Peyer's patch (tissue), 4 donors: ENCODE measurements around the gene RAET1G. TPM values are rescaled to one million over a fixed set of nuclear protein-coding genes. Genes with fewer than 3 reads are reported as not detected.
"Not testable (repeated sequence)": the region's sequence is repeated elsewhere in the genome, so short reads cannot be mapped to it uniquely, and the experiment has no call there.

ENCODE experiments used
- DNase-seq, 3 donors: peaks; one replicate each; pipeline ENCODE4 v3.0.0-alpha.2; 2017 to 2019
- H3K27ac ChIP-seq, 4 donors: fragments of 200-600 bp; sonication (generic); one replicate each; pipeline ENCODE4 v1.5.1; 2016 to 2019
- H3K27me3 ChIP-seq, 2 donors: fragments of 200-600 bp; sonication (generic); one replicate each; pipeline ENCODE4 v1.5.1; 2019
- H3K36me3 ChIP-seq, 3 donors: fragments of 200-600 bp; sonication (generic); one replicate each; pipeline ENCODE4 v1.5.1; 2016 to 2019
- H3K4me1 ChIP-seq, 4 donors: fragments of 200-600 bp; sonication (generic); one replicate each; pipeline ENCODE4 v1.5.1; 2016 to 2019
- H3K4me3 ChIP-seq, 4 donors: fragments of 200-600 bp; sonication (generic); 1 replicate in 3 of 4; 2 replicates in 1 of 4; pipeline ENCODE4 v1.5.1; 2016 to 2019; ENCODE audit warnings: mild to moderate bottlenecking in 1 of 4
- H3K9me3 ChIP-seq, 4 donors: fragments of 200-600 bp; sonication (generic); one replicate each; pipeline ENCODE4 v1.5.1; 2016 to 2019; ENCODE audit warnings: mild to moderate bottlenecking in 1 of 4
- POLR2A ChIP-seq, 2 donors: fragments of 450-650 bp; IDR thresholded peaks; one replicate each; pipeline ENCODE4 v1.5.1; 2017; ENCODE audit warnings: antibody characterized with exemption in 2 of 2, mild to moderate bottlenecking in 2 of 2, moderate library complexity in 2 of 2
- total RNA-seq, 4 donors: library from RNA; depleted of rRNA; stranded (reverse); fragments of >200 nt; gene quantifications; one replicate each; pipeline ENCODE4 v1.1.0, GENCODE V29; 2016
- TF ChIP-seq, protein P1 (sequence below), 6 experiments: fragments of 450-650 bp in 4 of 6; fragments of 200-600 bp in 2 of 6; sonication (generic) in 1 of 6; IDR thresholded peaks; one replicate each; pipeline ENCODE4 v1.5.1; 2017 to 2019; ENCODE audit warnings: antibody characterized with exemption in 6 of 6, mild to moderate bottlenecking in 3 of 6, moderate library complexity in 1 of 6

RAET1G gene
- total RNA-seq, 4 donors from 2014 or later, result not detected

DNA sequence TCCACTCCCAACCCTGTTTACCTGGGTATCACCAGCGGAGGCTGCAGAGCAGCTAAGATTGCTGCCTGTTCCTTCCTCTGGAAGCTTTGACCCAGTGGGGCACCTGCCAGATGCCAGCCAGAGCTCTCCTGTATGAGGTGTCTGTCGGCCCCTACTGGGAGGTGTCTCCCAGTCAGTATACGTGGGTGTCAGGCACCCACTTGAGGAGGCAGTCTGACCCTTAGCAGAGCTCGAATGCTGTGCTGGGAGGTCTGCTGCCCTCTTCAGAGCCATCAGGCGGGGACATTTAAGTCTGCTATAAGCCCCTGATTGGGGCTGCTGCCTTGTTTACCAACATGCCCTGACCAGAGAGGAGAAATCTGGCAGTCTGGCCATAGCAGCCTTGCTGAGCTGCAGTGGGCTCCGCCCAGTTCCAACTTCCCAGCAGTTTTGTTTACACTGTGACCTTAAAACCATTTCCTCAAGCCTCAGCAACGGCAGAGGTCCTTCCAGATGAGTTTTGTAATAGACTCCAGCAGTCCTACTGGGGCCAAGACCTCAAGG lies 27.8 kb downstream of the RAET1G start:
- TF ChIP-seq POLR2A (IDR thresholded peaks at IDR 0.05), result no peak
- peak overlapping the region; percentile 13 to 66 (median 51) for H3K27ac ChIP-seq
- peaks cover 0 to 31% (median 4%) of the 10 kb centered on the region in 4 donors for H3K4me1 ChIP-seq
- H3K4me3 ChIP-seq, result no peak overlapping the region
- DNase-seq, result peak in 1 of 3 donors; percentile 65
- no peaks in the 10 kb centered on the region for H3K9me3 ChIP-seq
- no peaks in the 10 kb centered on the region for H3K36me3 ChIP-seq
- no peaks in the 10 kb centered on the region for H3K27me3 ChIP-seq

DNA sequence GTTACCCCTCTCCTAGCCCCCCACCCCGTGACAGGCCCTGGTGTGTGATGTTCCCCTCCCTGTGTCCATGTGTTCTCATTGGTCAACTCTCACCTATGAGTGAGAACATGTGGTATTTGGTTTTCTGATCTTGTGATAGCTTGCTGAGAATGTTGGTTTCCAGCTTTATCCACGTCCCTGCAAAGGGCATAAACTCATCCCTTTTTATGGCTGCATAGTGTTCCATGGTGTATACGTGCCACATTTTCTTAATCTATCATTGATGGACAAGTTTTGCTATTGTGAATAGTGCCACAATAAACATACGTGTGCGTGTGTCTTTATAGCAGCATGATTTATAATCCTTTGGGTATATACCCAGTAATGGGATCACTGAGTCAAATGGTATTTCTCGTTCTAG lies 31.1 kb downstream of the RAET1G start:
- H3K4me1 ChIP-seq, result peaks cover 0 to 21% (median 3%) of the 10 kb centered on the region in 4 donors
- H3K9me3 ChIP-seq, H3K27ac ChIP-seq, H3K36me3 ChIP-seq, H3K27me3 ChIP-seq, DNase-seq, H3K4me3 ChIP-seq: not testable (repeated sequence)

DNA sequence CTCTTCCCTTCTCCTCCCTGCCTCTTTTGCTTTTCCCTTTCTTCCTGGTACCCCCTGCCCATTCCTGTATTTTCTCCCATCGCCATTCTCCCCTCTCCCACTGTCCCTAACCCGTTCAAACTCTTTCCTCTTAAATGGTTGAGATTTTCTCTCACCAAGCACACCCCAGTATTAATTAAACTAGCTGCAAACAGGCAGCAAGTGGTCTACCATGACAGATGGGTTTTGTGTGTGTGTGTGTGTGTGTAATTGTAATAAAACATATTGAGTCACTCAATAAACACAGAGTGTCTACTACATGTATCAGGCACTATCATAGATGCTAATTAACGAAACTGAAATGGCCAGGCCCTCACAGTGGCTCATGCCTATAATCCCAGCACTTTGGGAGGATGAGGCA lies 31.7 kb downstream of the RAET1G start:
- no peaks in the 10 kb centered on the region for H3K36me3 ChIP-seq
- peaks cover 0 to 15% (median 2%) of the 10 kb centered on the region in 4 donors for H3K4me1 ChIP-seq
- H3K27me3 ChIP-seq, result no peaks in the 10 kb centered on the region
- DNase-seq, result no peak
- TF ChIP-seq POLR2A (IDR thresholded peaks at IDR 0.05), result no peak
- TF ChIP-seq, protein P1, sequence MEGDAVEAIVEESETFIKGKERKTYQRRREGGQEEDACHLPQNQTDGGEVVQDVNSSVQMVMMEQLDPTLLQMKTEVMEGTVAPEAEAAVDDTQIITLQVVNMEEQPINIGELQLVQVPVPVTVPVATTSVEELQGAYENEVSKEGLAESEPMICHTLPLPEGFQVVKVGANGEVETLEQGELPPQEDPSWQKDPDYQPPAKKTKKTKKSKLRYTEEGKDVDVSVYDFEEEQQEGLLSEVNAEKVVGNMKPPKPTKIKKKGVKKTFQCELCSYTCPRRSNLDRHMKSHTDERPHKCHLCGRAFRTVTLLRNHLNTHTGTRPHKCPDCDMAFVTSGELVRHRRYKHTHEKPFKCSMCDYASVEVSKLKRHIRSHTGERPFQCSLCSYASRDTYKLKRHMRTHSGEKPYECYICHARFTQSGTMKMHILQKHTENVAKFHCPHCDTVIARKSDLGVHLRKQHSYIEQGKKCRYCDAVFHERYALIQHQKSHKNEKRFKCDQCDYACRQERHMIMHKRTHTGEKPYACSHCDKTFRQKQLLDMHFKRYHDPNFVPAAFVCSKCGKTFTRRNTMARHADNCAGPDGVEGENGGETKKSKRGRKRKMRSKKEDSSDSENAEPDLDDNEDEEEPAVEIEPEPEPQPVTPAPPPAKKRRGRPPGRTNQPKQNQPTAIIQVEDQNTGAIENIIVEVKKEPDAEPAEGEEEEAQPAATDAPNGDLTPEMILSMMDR (IDR thresholded peaks at IDR 0.05), result no peak
- no peak overlapping the region for H3K4me3 ChIP-seq
- H3K9me3 ChIP-seq, result no peaks in the 10 kb centered on the region
- no peak overlapping the region for H3K27ac ChIP-seq

DNA sequence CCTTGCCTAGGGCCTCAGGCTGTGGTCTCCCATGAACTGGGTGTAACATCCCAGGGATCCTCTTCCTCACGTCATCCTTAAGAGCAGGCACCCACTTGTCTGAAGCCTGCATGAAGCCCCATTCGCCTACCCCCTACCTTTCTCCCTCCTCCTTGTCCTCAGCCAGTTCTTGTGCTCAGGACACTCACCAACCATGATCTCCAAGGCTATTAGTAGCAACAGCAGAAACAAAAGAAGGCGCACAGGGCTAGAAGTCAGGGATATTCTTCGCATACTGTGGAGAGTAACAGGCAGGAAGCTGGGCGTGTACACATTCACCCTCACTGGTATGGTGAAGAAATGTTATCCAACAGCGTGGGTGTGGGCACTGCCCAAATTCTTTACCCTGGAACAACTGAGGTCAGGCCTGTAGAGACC lies 32.3 kb downstream of the RAET1G start:
- TF ChIP-seq POLR2A (IDR thresholded peaks at IDR 0.05), result no peak
- TF ChIP-seq, protein P1 (IDR thresholded peaks at IDR 0.05), result no peak
- Histone ChIP-seq H3K4me1 (peaks cover 0 to 9% (median 2%) of the 10 kb centered on the region in 4 donors), H3K4me3 (no peak overlapping the region), H3K36me3 (no peaks in the 10 kb centered on the region), H3K27ac (no peak overlapping the region), H3K27me3 (no peaks in the 10 kb centered on the region), H3K9me3 (no peaks in the 10 kb centered on the region)
- no peak for DNase-seq

DNA sequence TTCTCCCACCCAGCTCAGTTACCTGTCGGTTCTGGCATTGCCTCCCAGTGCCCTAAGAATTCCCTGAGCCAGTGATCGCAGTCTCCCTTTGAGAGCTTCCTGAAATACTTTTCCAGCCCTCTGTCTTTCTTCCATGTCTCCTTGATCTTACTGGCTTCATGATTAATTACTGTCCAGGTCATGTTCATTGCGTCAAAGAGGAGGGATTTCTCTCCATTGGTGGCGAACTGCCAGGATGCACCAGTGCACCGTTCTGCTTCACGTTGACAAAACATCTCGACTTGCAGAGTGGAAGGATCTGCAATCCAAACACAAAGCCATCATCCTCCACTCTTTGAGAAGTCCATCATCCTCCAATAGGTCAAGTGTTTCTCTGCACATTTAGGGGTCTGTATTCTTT lies 33.6 kb downstream of the RAET1G start:
- Histone ChIP-seq H3K27ac (no peak overlapping the region), H3K27me3 (no peaks in the 10 kb centered on the region), H3K9me3 (no peaks in the 10 kb centered on the region), H3K36me3 (no peaks in the 10 kb centered on the region), H3K4me3 (no peak overlapping the region), H3K4me1 (no peaks in the 10 kb centered on the region)
- TF ChIP-seq, protein P1 (IDR thresholded peaks at IDR 0.05), result no peak
- TF ChIP-seq POLR2A (IDR thresholded peaks at IDR 0.05), result no peak
- DNase-seq, result no peak

DNA sequence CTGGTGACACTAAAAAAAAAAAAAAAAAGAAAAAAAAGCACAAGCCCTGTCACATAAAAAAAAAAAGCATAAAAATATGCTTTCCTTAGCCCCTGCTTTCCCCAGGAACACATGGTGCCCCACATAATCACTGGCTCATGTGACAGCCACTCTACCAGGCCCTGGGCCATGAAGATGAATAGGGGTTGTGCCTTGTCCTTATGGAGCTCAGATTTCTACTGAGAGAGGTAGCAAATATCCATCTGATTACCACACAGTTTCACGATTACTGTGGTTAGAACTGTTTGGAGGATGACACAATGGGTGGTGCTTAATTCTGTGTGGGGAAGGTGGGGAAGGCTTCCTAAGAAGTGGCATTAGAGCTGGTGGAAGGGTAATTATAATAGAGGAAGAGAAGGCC lies 34.3 kb downstream of the RAET1G start:
- TF ChIP-seq, protein P1 (IDR thresholded peaks at IDR 0.05), result no peak
- TF ChIP-seq POLR2A (IDR thresholded peaks at IDR 0.05), result no peak
- Histone ChIP-seq H3K4me1 (no peaks in the 10 kb centered on the region), H3K27ac (no peak overlapping the region), H3K27me3 (no peaks in the 10 kb centered on the region), H3K9me3 (no peaks in the 10 kb centered on the region), H3K4me3 (no peak overlapping the region), H3K36me3 (no peaks in the 10 kb centered on the region)
- no peak for DNase-seq

DNA sequence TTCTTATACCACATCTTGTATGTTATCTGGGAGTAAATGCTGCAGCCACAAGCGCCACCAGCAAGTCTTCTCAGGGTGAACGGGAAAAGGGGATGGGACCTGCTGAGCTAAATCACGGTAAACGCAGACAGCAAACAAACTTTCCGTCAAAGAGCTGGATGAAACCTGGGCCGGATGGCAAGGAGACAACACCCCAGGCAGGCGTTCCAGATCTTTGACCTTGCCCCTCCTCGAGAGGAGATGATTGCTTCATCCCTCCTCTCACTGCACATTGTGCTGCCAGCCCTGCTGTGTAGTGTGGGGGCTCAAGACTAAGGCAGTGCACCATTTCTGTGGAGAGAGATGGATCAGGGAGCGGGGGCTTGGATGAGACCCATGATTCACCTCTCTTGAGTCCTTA lies 34.8 kb downstream of the RAET1G start:
- no peak overlapping the region for H3K4me3 ChIP-seq
- no peaks in the 10 kb centered on the region for H3K36me3 ChIP-seq
- TF ChIP-seq, protein P1 (IDR thresholded peaks at IDR 0.05), result no peak
- TF ChIP-seq POLR2A (IDR thresholded peaks at IDR 0.05), result no peak
- H3K4me1 ChIP-seq, result no peaks in the 10 kb centered on the region
- H3K9me3 ChIP-seq, result no peaks in the 10 kb centered on the region
- no peaks in the 10 kb centered on the region for H3K27me3 ChIP-seq
- peak in 1 of 3 donors; percentile 62 for DNase-seq
- peak overlapping the region in 1 of 4 donors; percentile 13 for H3K27ac ChIP-seq
